IMR-90 (cell line): ENCODE data around the gene WDR62.

Source experiments
- CEBPB ChIP-seq: IDR thresholded peaks from 2 replicates; pipeline ENCODE4 v1.6.1; 2012; ENCODE audit warnings: low read depth, low read length, improper control_type of control experiment
- CTCF ChIP-seq: conservative IDR thresholded peaks from 2 replicates; pipeline ENCODE4 v1.5.1; 2012; ENCODE audit warnings: mild to moderate bottlenecking, low read depth, low read length, improper control_type of control experiment
- FOS ChIP-seq: fragments of 150-350 bp; IDR thresholded peaks from 2 replicates; pipeline ENCODE4 v1.6.1; 2016; ENCODE audit warnings: low read depth, low read length
- POLR2A ChIP-seq: IDR thresholded peaks from 2 replicates; pipeline ENCODE4 v1.6.1; 2012; ENCODE audit warnings: mild to moderate bottlenecking, low read depth, low read length
- RAD21 ChIP-seq: IDR thresholded peaks from 2 replicates; pipeline ENCODE4 v1.6.1; 2012; ENCODE audit warnings: low read length, improper control_type of control experiment
- RFX5 ChIP-seq: IDR thresholded peaks from 2 replicates; pipeline ENCODE4 v1.8.0; 2012; ENCODE audit warnings: low read depth, mild to moderate bottlenecking, low read length, moderate library complexity

GRCh38 chr19:36142046-36142445, 87.3 kb downstream of the WDR62 start:
- TF ChIP-seq RAD21 (no peak), CTCF (no peak), POLR2A (no peak), CEBPB (no peak), FOS (no peak), RFX5 (no peak)
